Measurements from ENCODE around the gene SLC24A3. TPM values are rescaled to one million over a fixed set of nuclear protein-coding genes. Genes with fewer than 3 reads are reported as not detected.

The SLC24A3 gene
- total and polyA plus RNA-seq, 11 donors = 0.26 to 3.9 (median 0.77) TPM

- no peak for TF ChIP-seq CTCF (IDR thresholded peaks at IDR 0.05)
- no peak for TF ChIP-seq POLR2A (IDR thresholded peaks at IDR 0.05)
- no peak overlapping the region for H3K4me3 ChIP-seq
- no peaks in the 10 kb centered on the region for H3K36me3 ChIP-seq
- DNase-seq = no peak
- no peak overlapping the region for H3K27ac ChIP-seq
- H3K4me1 ChIP-seq = peaks cover 0 to 27% (median 0%) of the 10 kb centered on the region in 12 donors
- no peaks in the 10 kb centered on the region for H3K9me3 ChIP-seq
- no peaks in the 10 kb centered on the region for H3K27me3 ChIP-seq
- ATAC-seq = no peak
- intact Hi-C loops (cut with DNase I) = no loop called here
Measured at GRCh38 chr20:19250346-19250745, 37.9 kb downstream of the SLC24A3 start.

GRCh38 chr20:19251506-19251905 lies 39.1 kb downstream of the SLC24A3 start:
- DNase-seq (no peak), ATAC-seq (no peak)
- Histone ChIP-seq H3K4me1 (peaks cover 0 to 27% (median 0%) of the 10 kb centered on the region in 12 donors), H3K4me3 (no peak overlapping the region), H3K27ac (peak overlapping the region in 1 of 12 donors; percentile 8), H3K9me3 (no peaks in the 10 kb centered on the region), H3K36me3 (no peaks in the 10 kb centered on the region), H3K27me3 (no peaks in the 10 kb centered on the region)
- intact Hi-C loops (cut with DNase I) = no loop called here
- no peak for TF ChIP-seq POLR2A (IDR thresholded peaks at IDR 0.05)
- WGBS, 4 donors = 82 to 86% (median 85%) methylated on average over 4 of the region's 4 CpGs

- H3K27me3 ChIP-seq = no peaks in the 10 kb centered on the region
- H3K4me3 ChIP-seq = no peak overlapping the region
- ATAC-seq = no peak
- no peak for TF ChIP-seq CTCF (IDR thresholded peaks at IDR 0.05)
- no peak for TF ChIP-seq POLR2A (IDR thresholded peaks at IDR 0.05)
- 73 to 84% (median 79%) methylated on average over 3 of the region's 3 CpGs for WGBS, 4 donors
- no peak overlapping the region for H3K27ac ChIP-seq
- H3K36me3 ChIP-seq = no peaks in the 10 kb centered on the region
- peaks cover 0 to 27% (median 0%) of the 10 kb centered on the region in 12 donors for H3K4me1 ChIP-seq
- DNase-seq = no peak
- intact Hi-C loops (cut with DNase I) = no loop called here
- H3K9me3 ChIP-seq = no peaks in the 10 kb centered on the region
Measured at GRCh38 chr20:19251958-19252357, 39.5 kb downstream of the SLC24A3 start.

GRCh38 chr20:19252451-19253120 lies 40.1 kb downstream of the SLC24A3 start:
- Histone ChIP-seq H3K27ac (no peak overlapping the region), H3K27me3 (no peaks in the 10 kb centered on the region), H3K4me1 (peaks cover 0 to 27% (median 0%) of the 10 kb centered on the region in 12 donors), H3K4me3 (no peak overlapping the region), H3K9me3 (no peaks in the 10 kb centered on the region), H3K36me3 (no peaks in the 10 kb centered on the region)
- TF ChIP-seq POLR2A (IDR thresholded peaks at IDR 0.05) (no peak), CTCF (IDR thresholded peaks at IDR 0.05) (no peak)
- DNase-seq (no peak), ATAC-seq (peak in 3 of 4 donors; percentile 30 to 55 (median 38))
- 60 to 67% (median 62%) methylated on average over 5 of the region's 5 CpGs for WGBS, 4 donors
- intact Hi-C loops (cut with DNase I) = no loop called here

GRCh38 chr20:19253316-19253715 lies 40.9 kb downstream of the SLC24A3 start:
- TF ChIP-seq CTCF (IDR thresholded peaks at IDR 0.05) = no peak
- TF ChIP-seq POLR2A (IDR thresholded peaks at IDR 0.05) = no peak
- H3K4me3 ChIP-seq = no peak overlapping the region
- 87 to 90% (median 89%) methylated on average over 5 of the region's 5 CpGs for WGBS, 4 donors
- DNase-seq (no peak), ATAC-seq (no peak)
- no peaks in the 10 kb centered on the region for H3K36me3 ChIP-seq
- intact Hi-C loops (cut with DNase I) = no loop called here
- no peaks in the 10 kb centered on the region for H3K27me3 ChIP-seq
- H3K27ac ChIP-seq = no peak overlapping the region
- H3K4me1 ChIP-seq = peaks cover 0 to 27% (median 0%) of the 10 kb centered on the region in 12 donors
- no peaks in the 10 kb centered on the region for H3K9me3 ChIP-seq

All from heart left ventricle (tissue), 16 donors.